ENCODE measurements around the gene AKR1C2. TPM values are rescaled to one million over a fixed set of nuclear protein-coding genes. Genes with fewer than 3 reads are reported as not detected.
"Not testable (repeated sequence)": the region's sequence is repeated elsewhere in the genome, so short reads cannot be mapped to it uniquely, and the experiment has no call there.

Gene AKR1C2
- total and polyA plus RNA-seq, 9 donors, result 2.0 to 24.5 (median 14.0) TPM

GRCh38 chr10:5030989-5031388 lies 27.3 kb upstream of the AKR1C2 start:
- Histone ChIP-seq H3K36me3 (no peaks in the 10 kb centered on the region), H3K27ac (no peak overlapping the region), H3K4me1 (ENCODE audit: insufficient read depth) (no peaks in the 10 kb centered on the region), H3K9me3 (no peaks in the 10 kb centered on the region), H3K27me3 (no peaks in the 10 kb centered on the region), H3K4me3 (no peak overlapping the region)
- no peak for TF ChIP-seq POLR2A (IDR thresholded peaks at IDR 0.05)
- TF ChIP-seq, protein P1, sequence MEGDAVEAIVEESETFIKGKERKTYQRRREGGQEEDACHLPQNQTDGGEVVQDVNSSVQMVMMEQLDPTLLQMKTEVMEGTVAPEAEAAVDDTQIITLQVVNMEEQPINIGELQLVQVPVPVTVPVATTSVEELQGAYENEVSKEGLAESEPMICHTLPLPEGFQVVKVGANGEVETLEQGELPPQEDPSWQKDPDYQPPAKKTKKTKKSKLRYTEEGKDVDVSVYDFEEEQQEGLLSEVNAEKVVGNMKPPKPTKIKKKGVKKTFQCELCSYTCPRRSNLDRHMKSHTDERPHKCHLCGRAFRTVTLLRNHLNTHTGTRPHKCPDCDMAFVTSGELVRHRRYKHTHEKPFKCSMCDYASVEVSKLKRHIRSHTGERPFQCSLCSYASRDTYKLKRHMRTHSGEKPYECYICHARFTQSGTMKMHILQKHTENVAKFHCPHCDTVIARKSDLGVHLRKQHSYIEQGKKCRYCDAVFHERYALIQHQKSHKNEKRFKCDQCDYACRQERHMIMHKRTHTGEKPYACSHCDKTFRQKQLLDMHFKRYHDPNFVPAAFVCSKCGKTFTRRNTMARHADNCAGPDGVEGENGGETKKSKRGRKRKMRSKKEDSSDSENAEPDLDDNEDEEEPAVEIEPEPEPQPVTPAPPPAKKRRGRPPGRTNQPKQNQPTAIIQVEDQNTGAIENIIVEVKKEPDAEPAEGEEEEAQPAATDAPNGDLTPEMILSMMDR (IDR thresholded peaks at IDR 0.05), result no peak
- no peak for TF ChIP-seq EP300 (IDR thresholded peaks at IDR 0.05)
- intact Hi-C loops (cut with DNase I), result no loop called here
- WGBS, 3 donors, result 89 to 94% (median 90%) methylated on average over 1 of the region's 1 CpG
- no peak for DNase-seq

GRCh38 chr10:5025461-5025881 lies 21.8 kb upstream of the AKR1C2 start:
- intact Hi-C loops (cut with DNase I); H3K27me3 ChIP-seq; H3K9me3 ChIP-seq; DNase-seq; H3K4me3 ChIP-seq; H3K27ac ChIP-seq; H3K4me1 ChIP-seq (ENCODE audit: insufficient read depth); H3K36me3 ChIP-seq: not testable (repeated sequence)

- 40 to 54% (median 46%) methylated on average over 4 of the region's 4 CpGs for WGBS, 3 donors
- intact Hi-C loops (cut with DNase I), result no loop called here
Measured at GRCh38 chr10:5023177-5023805, 19.6 kb upstream of the AKR1C2 start.

DNA sequence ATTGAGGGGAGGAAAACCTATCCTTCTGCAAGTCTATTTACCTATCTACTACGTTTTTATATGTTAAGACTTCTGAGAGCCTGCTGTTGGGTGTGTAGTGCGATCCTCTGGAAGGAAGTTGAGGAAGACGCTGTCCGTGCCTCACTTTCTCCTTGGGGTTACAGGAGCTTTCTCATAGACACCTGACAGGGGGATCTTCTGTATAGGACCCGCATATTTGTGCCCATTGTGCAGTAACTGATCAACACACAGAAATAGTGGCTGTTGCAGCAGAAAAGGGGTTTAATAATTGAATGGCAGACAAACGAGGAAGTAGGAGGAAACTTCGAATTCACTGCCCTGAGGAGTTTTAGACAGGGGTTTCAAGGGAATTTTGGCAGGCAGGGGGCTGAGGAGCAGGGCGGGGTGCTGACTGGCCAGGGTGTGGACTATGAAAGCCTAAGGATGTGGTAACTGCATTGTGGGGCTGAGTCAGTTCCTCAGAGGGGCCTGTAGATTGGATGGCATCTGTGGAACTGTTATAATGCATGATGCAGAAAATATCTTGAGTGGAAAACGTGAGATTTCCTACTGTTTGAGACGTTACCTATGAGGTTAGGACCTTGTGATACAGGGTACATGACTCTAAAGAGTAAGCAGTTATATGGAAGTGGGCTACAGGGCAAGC lies 18.1 kb upstream of the AKR1C2 start:
- H3K9me3 ChIP-seq; intact Hi-C loops (cut with DNase I); H3K27ac ChIP-seq; H3K36me3 ChIP-seq; H3K4me1 ChIP-seq (ENCODE audit: insufficient read depth); H3K4me3 ChIP-seq; DNase-seq; H3K27me3 ChIP-seq: not testable (repeated sequence)
- 79 to 81% (median 80%) methylated on average over 9 to 10 of the region's 10 CpGs for WGBS, 3 donors

More at GRCh38 chr10:5023177-5023805, 19.6 kb upstream of the AKR1C2 start:
- Histone ChIP-seq H3K9me3 (no peaks in the 10 kb centered on the region), H3K4me1 (ENCODE audit: insufficient read depth) (no peaks in the 10 kb centered on the region), H3K36me3 (no peaks in the 10 kb centered on the region), H3K4me3 (no peak overlapping the region), H3K27ac (no peak overlapping the region), H3K27me3 (no peaks in the 10 kb centered on the region)
- no peak for TF ChIP-seq POLR2A (IDR thresholded peaks at IDR 0.05)
- no peak for TF ChIP-seq EP300 (IDR thresholded peaks at IDR 0.05)
- TF ChIP-seq, protein P1 (IDR thresholded peaks at IDR 0.05), result no peak
- DNase-seq, result no peak

GRCh38 chr10:5019770-5020612 lies 16.3 kb upstream of the AKR1C2 start:
- 69 to 82% (median 82%) methylated on average over 6 of the region's 6 CpGs for WGBS, 3 donors
- H3K27me3 ChIP-seq; H3K27ac ChIP-seq; intact Hi-C loops (cut with DNase I); DNase-seq; H3K4me3 ChIP-seq; H3K9me3 ChIP-seq; H3K36me3 ChIP-seq; H3K4me1 ChIP-seq (ENCODE audit: insufficient read depth): not testable (repeated sequence)

DNA sequence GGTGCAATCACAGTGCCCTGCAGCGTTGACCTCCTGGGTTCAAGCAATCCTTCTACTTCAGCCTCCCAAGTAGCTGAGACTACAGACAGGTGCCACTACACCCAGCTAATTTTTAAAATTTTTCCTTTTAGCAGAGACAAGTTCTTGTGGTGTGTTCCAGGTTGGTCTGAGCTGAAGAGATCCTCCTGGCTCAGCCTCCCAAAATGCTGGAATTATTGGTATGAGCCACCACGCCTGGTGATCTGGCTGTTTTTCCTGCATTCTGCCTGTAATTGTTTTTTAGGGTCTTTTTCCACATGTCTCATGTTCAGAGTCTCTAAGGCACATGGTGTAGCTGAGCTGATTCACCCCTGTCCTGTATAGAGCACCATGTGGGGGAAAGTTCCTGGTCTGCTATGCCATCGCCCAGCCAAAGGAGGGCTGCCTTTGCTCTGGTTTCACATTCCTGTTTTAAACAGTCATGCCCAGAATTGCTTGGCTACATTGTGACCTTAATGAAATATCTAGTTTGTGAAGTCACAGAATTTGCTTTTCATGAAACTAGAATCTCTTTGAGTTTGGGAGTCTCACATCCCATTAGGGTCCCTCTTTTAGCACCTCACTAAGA lies 15.1 kb upstream of the AKR1C2 start:
- H3K4me1 ChIP-seq (ENCODE audit: insufficient read depth); H3K4me3 ChIP-seq; intact Hi-C loops (cut with DNase I); H3K27me3 ChIP-seq; H3K36me3 ChIP-seq; H3K9me3 ChIP-seq; H3K27ac ChIP-seq: not testable (repeated sequence)
- DNase-seq, result peak in 4 of 5 donors; percentile 17 to 40 (median 22)
- 53 to 62% (median 60%) methylated on average over 3 of the region's 3 CpGs for WGBS, 3 donors
